ENCODE results near the gene GNAL. TPM values are rescaled to one million over a fixed set of nuclear protein-coding genes. Genes with fewer than 3 reads are reported as not detected.

The GNAL gene
- total RNA-seq, 1 experiment from 2014 or later = 0.06 TPM

GRCh38 chr18:11880586-11881304 lies 191.7 kb downstream of the GNAL start:
- Histone ChIP-seq H3K36me3 (ENCODE audit: insufficient read depth, low read length, poor library complexity, severe bottlenecking) (no peaks in the 10 kb centered on the region), H3K4me3 (ENCODE audit: low read depth, low read length, poor library complexity, severe bottlenecking) (no peak overlapping the region), H3K9me3 (ENCODE audit: low read depth, low read length, poor library complexity, severe bottlenecking) (no peaks in the 10 kb centered on the region), H3K27ac (ENCODE audit: low read depth, low read length, poor library complexity, severe bottlenecking) (no peak overlapping the region), H3K27me3 (replicated peaks; ENCODE audit: insufficient read depth, low read depth, low read length, poor library complexity) (no peaks in the 10 kb centered on the region), H3K4me1 (ENCODE audit: insufficient read depth, low read length, poor library complexity, severe bottlenecking) (no peaks in the 10 kb centered on the region)
- BruUV-seq (replicated peaks) = no TSS peak
- intact Hi-C loops (cut with micrococcal nuclease; ENCODE audit: unreplicated experiment) = no loop called here
- no peak for TF ChIP-seq EZH2 (IDR thresholded peaks at IDR 0.05; ENCODE audit: borderline replicate concordance, low read depth, low read length, poor library complexity, severe bottlenecking)
- no peak for DNase-seq (ENCODE audit: low spot score)
- CTCF ChIA-PET = no interaction called here
- POLR2A ChIA-PET (ENCODE audit: low non-redundant PET) = no interaction called here

- Histone ChIP-seq H3K4me1 (ENCODE audit: insufficient read depth, low read length, poor library complexity, severe bottlenecking) (no peaks in the 10 kb centered on the region), H3K4me3 (ENCODE audit: low read depth, low read length, poor library complexity, severe bottlenecking) (no peak overlapping the region), H3K27me3 (replicated peaks; ENCODE audit: insufficient read depth, low read depth, low read length, poor library complexity) (no peaks in the 10 kb centered on the region), H3K36me3 (ENCODE audit: insufficient read depth, low read length, poor library complexity, severe bottlenecking) (no peaks in the 10 kb centered on the region), H3K27ac (ENCODE audit: low read depth, low read length, poor library complexity, severe bottlenecking) (no peak overlapping the region), H3K9me3 (ENCODE audit: low read depth, low read length, poor library complexity, severe bottlenecking) (no peaks in the 10 kb centered on the region)
- BruUV-seq (replicated peaks) = no TSS peak
- no peak for DNase-seq (ENCODE audit: low spot score)
- CTCF ChIA-PET = no interaction called here
- POLR2A ChIA-PET (ENCODE audit: low non-redundant PET) = interaction anchor here (0.6 kb wide), 1 partner anchor 1219 kb away, joined by 16 read pairs; no protein-coding TSS in a partner anchor
- no peak for TF ChIP-seq CTCF (conservative IDR thresholded peaks at IDR 0.05; ENCODE audit: low read depth, low read length)
- no peak for TF ChIP-seq EZH2 (IDR thresholded peaks at IDR 0.05; ENCODE audit: borderline replicate concordance, low read depth, low read length, poor library complexity, severe bottlenecking)
- intact Hi-C loops (cut with micrococcal nuclease; ENCODE audit: unreplicated experiment) = no loop called here
Measured at GRCh38 chr18:11882636-11883035, 193.6 kb downstream of the GNAL start.

GRCh38 chr18:11883153-11883552 lies 194.1 kb downstream of the GNAL start:
- intact Hi-C loops (cut with micrococcal nuclease; ENCODE audit: unreplicated experiment) = no loop called here
- Histone ChIP-seq H3K27me3 (replicated peaks; ENCODE audit: insufficient read depth, low read depth, low read length, poor library complexity) (no peaks in the 10 kb centered on the region), H3K4me3 (ENCODE audit: low read depth, low read length, poor library complexity, severe bottlenecking) (no peak overlapping the region), H3K36me3 (ENCODE audit: insufficient read depth, low read length, poor library complexity, severe bottlenecking) (no peaks in the 10 kb centered on the region), H3K27ac (ENCODE audit: low read depth, low read length, poor library complexity, severe bottlenecking) (no peak overlapping the region), H3K4me1 (ENCODE audit: insufficient read depth, low read length, poor library complexity, severe bottlenecking) (no peaks in the 10 kb centered on the region), H3K9me3 (ENCODE audit: low read depth, low read length, poor library complexity, severe bottlenecking) (no peaks in the 10 kb centered on the region)
- CTCF ChIA-PET = no interaction called here
- no peak for DNase-seq (ENCODE audit: low spot score)
- no TSS peak for BruUV-seq (replicated peaks)
- POLR2A ChIA-PET (ENCODE audit: low non-redundant PET) = interaction anchor here (0.6 kb wide), 1 partner anchor 1220 kb away, joined by 16 read pairs; no protein-coding TSS in a partner anchor
- TF ChIP-seq EZH2 (IDR thresholded peaks at IDR 0.05; ENCODE audit: borderline replicate concordance, low read depth, low read length, poor library complexity, severe bottlenecking) (no peak), CTCF (conservative IDR thresholded peaks at IDR 0.05; ENCODE audit: low read depth, low read length) (no peak)

Data from A673 (cell line).